MM.1S (cell line): ENCODE measurements around the gene COQ3.

ENCODE experiments used
- DNase-seq: peaks from one replicate; pipeline ENCODE4 v3.0.0-alpha.2; 2015
- H2AFZ ChIP-seq: fragments of 300-600 bp; sonication (generic); 2 replicates; pipeline ENCODE4 v1.6.0; 2016; ENCODE audit warnings: antibody characterized with exemption, low read length
- H3F3A ChIP-seq: fragments of 300-600 bp; sonication (generic); 2 replicates; pipeline ENCODE4 v1.6.1; 2016; ENCODE audit warnings: mild to moderate bottlenecking, antibody characterized with exemption, low read length, moderate library complexity, mixed read lengths; ENCODE audit not compliant: insufficient read depth
- H3K27ac ChIP-seq: fragments of 300-600 bp; sonication (generic); 2 replicates; pipeline ENCODE4 v1.5.1; 2016; ENCODE audit warnings: mild to moderate bottlenecking, low read length
- H3K27me3 ChIP-seq: fragments of 300-600 bp; sonication (generic); replicated peaks from 2 replicates; pipeline ENCODE4 v1.6.0; 2016; ENCODE audit warnings: low read length; ENCODE audit not compliant: insufficient read depth
- H3K36me3 ChIP-seq: fragments of 300-600 bp; sonication (generic); replicated peaks from 2 replicates; pipeline ENCODE4 v1.6.1; 2016; ENCODE audit warnings: mild to moderate bottlenecking, low read length, mixed read lengths; ENCODE audit not compliant: insufficient read depth
- H3K4me1 ChIP-seq: fragments of 300-600 bp; sonication (generic); 2 replicates; pipeline ENCODE4 v1.6.1; 2016; ENCODE audit warnings: low read length, mixed read lengths
- H3K4me2 ChIP-seq: fragments of 300-600 bp; sonication (generic); 2 replicates; pipeline ENCODE4 v1.6.0; 2016; ENCODE audit warnings: low read depth, low read length
- H3K4me3 ChIP-seq: fragments of 300-600 bp; sonication (generic); 2 replicates; pipeline ENCODE4 v1.5.1; 2016; ENCODE audit warnings: low read length, mixed read lengths
- H3K79me2 ChIP-seq: fragments of 300-600 bp; sonication (generic); 2 replicates; pipeline ENCODE4 v1.6.1; 2016; ENCODE audit warnings: mixed run types, low read length, mixed read lengths
- H3K9ac ChIP-seq: fragments of 300-600 bp; sonication (generic); 2 replicates; pipeline ENCODE4 v1.6.1; 2016; ENCODE audit warnings: low read length, mixed read lengths
- H3K9me2 ChIP-seq: fragments of 300-600 bp; sonication (generic); replicated peaks from 2 replicates; pipeline ENCODE4 v1.6.1; 2016; ENCODE audit warnings: mild to moderate bottlenecking, low read length, mixed read lengths; ENCODE audit not compliant: insufficient read depth
- H3K9me3 ChIP-seq: fragments of 300-600 bp; sonication (generic); replicated peaks from 2 replicates; pipeline ENCODE4 v1.6.1; 2016; ENCODE audit warnings: mild to moderate bottlenecking, low read length, mixed read lengths; ENCODE audit not compliant: insufficient read depth
- H4K20me1 ChIP-seq: fragments of 300-600 bp; sonication (generic); 2 replicates; pipeline ENCODE4 v1.6.1; 2016; ENCODE audit warnings: mild to moderate bottlenecking, low read length, moderate library complexity, mixed read lengths; ENCODE audit not compliant: insufficient read depth
- EZH2 ChIP-seq: fragments of 300-600 bp; sonication (generic); optimal IDR thresholded peaks from 2 replicates; pipeline ENCODE3; 2017; ENCODE audit warnings: low read depth, mild to moderate bottlenecking, antibody characterized with exemption, low read length, mixed read lengths
- EZH2phosphoT487 ChIP-seq: fragments of 300-600 bp; sonication (generic); IDR thresholded peaks from 2 replicates; pipeline ENCODE4 v1.6.1; 2018; ENCODE audit warnings: antibody characterized with exemption, low read length
- TF ChIP-seq, protein P1 (sequence below): fragments of 300-600 bp; sonication (generic); IDR thresholded peaks from 2 replicates; pipeline ENCODE4 v1.5.1; 2016; ENCODE audit warnings: antibody characterized with exemption, low read length, mixed read lengths

The COQ3 gene

DNA sequence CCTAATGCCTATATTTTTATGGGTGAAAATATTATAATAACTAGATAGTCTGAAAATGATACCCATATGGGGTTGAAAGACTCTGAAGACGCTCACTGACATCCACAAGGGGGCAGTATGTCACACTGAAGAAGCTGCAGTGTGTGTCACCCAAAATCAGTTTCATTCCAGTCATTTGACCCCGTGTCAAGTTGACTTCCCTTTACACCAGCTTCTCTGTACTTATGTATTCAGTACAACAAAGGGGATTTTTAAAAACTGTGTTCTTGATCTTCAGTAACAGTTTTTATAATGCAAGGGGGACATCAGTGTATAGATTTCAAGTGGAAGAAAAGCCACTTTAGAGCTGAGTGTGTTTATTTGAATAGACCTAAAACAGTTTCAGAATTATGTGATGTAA is 63.8 kb downstream of the COQ3 start:
- no peak overlapping the region for H3K27ac ChIP-seq
- H3F3A ChIP-seq = peaks cover 8% of the 10 kb centered on the region
- H3K79me2 ChIP-seq = no peaks in the 10 kb centered on the region
- H3K27me3 ChIP-seq = no peaks in the 10 kb centered on the region
- H3K9me3 ChIP-seq = no peaks in the 10 kb centered on the region
- no peaks in the 10 kb centered on the region for H3K36me3 ChIP-seq
- no peaks in the 10 kb centered on the region for H4K20me1 ChIP-seq
- peaks cover 25% of the 10 kb centered on the region for H3K4me1 ChIP-seq
- H3K9me2 ChIP-seq = no peaks in the 10 kb centered on the region
- no peak overlapping the region for H3K9ac ChIP-seq
- 0 out of 2 replicates have a peak overlapping the region, but pooled peaks have one; percentile 14 for H3K4me2 ChIP-seq
- no peak overlapping the region for H3K4me3 ChIP-seq
- TF ChIP-seq, protein P1, sequence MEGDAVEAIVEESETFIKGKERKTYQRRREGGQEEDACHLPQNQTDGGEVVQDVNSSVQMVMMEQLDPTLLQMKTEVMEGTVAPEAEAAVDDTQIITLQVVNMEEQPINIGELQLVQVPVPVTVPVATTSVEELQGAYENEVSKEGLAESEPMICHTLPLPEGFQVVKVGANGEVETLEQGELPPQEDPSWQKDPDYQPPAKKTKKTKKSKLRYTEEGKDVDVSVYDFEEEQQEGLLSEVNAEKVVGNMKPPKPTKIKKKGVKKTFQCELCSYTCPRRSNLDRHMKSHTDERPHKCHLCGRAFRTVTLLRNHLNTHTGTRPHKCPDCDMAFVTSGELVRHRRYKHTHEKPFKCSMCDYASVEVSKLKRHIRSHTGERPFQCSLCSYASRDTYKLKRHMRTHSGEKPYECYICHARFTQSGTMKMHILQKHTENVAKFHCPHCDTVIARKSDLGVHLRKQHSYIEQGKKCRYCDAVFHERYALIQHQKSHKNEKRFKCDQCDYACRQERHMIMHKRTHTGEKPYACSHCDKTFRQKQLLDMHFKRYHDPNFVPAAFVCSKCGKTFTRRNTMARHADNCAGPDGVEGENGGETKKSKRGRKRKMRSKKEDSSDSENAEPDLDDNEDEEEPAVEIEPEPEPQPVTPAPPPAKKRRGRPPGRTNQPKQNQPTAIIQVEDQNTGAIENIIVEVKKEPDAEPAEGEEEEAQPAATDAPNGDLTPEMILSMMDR = peak; percentile 84
- no peak for TF ChIP-seq EZH2
- no peak overlapping the region for H2AFZ ChIP-seq
- DNase-seq = peak; percentile 84

- Histone ChIP-seq H3F3A (no peaks in the 10 kb centered on the region), H2AFZ (no peak overlapping the region), H3K4me3 (no peak overlapping the region), H3K79me2 (no peaks in the 10 kb centered on the region), H3K27me3 (no peaks in the 10 kb centered on the region), H3K4me1 (no peaks in the 10 kb centered on the region), H3K4me2 (no peak overlapping the region), H3K36me3 (no peaks in the 10 kb centered on the region), H3K9me2 (no peaks in the 10 kb centered on the region), H3K27ac (no peak overlapping the region), H3K9me3 (no peaks in the 10 kb centered on the region), H4K20me1 (no peaks in the 10 kb centered on the region), H3K9ac (no peak overlapping the region)
- no peak for DNase-seq
- no peak for TF ChIP-seq EZH2
- TF ChIP-seq EZH2phosphoT487 = no peak
- TF ChIP-seq, protein P1 = no peak
Measured at GRCh38 chr6:99324996-99325395, 69.0 kb downstream of the COQ3 start.
